PFSK-1 (cell line): ENCODE results near the gene SH2B3.

Experiments used
- POLR2AphosphoS5 ChIP-seq: IDR thresholded peaks from 2 replicates; pipeline ENCODE4 v1.6.1; 2012; ENCODE audit warnings: low read depth, mild to moderate bottlenecking, control low read depth, low read length, moderate library complexity
- REST ChIP-seq, 2 experiments: IDR thresholded peaks; 2 replicates each; pipeline versions ENCODE4 v1.6.1 to v1.8.0; 2011 to 2012; ENCODE audit warnings: low read depth in 2 of 2, low read length in 2 of 2, control low read depth in 1 of 2, inconsistent platforms in 1 of 2, mild to moderate bottlenecking in 1 of 2, moderate library complexity in 1 of 2; ENCODE audit not compliant: insufficient read depth in 1 of 2
- TAF1 ChIP-seq: IDR thresholded peaks from 2 replicates; pipeline ENCODE4 v1.6.1; 2012; ENCODE audit warnings: low read length, control low read depth, borderline replicate concordance; ENCODE audit not compliant: insufficient read depth

DNA sequence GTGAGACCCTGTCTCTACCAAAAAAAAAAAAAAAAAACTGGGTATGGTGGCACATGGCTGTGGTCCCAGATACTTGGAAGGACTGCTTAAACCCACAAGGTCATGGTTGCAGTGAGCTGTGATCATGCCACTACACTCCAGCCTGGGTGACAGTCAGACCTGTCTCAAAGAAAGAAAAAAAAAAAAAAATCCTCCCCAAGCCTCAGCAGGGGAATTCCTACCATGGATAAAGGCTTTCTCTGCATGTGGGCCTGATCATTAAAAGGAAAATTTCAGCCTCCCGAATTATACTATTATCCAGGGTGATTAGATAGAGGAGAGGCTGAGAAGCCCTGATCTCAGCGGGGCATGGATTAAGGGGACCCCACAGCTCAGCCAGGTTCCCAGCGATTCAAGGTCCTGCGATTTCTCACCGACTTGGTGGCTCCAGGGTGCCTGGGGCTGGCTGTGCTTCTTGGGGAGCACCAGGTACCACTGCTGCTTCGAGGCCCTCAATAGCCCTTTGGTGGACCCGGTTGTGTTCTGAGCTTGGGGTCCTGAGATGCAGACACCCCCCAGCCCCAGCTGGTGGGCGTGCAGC is 5.6 kb downstream of the SH2B3 start:
- no peak for TF ChIP-seq REST (IDR thresholded peaks at IDR 0.05; ENCODE audit: insufficient read depth in 1 of 2, low read depth in 2 of 2, low read length in 2 of 2)
- TF ChIP-seq TAF1: no peak
- no peak for TF ChIP-seq POLR2AphosphoS5
